CD14-positive monocyte (primary cell): ENCODE results near the gene TTPAL. TPM values are rescaled to one million over a fixed set of nuclear protein-coding genes. Genes with fewer than 3 reads are reported as not detected.

Source experiments
- DNase-seq, 3 donors: peaks; one replicate each; pipeline ENCODE4 v3.0.0-alpha.2; 2011 to 2022
- H2AFZ ChIP-seq: 2 replicates; pipeline ENCODE4 v1.6.0; 2012; ENCODE audit warnings: mild to moderate bottlenecking, low read depth, low read length, inconsistent platforms; ENCODE audit not compliant: insufficient read depth, poor library complexity, severe bottlenecking
- H3K27ac ChIP-seq, 2 donors: 1 replicate in 1 of 2; 2 replicates in 1 of 2; pipeline ENCODE4 v1.5.1; 2012 to 2013; ENCODE audit warnings: low read length in 2 of 2, control low read depth in 1 of 2, inconsistent platforms in 1 of 2, low read depth in 1 of 2, mild to moderate bottlenecking in 1 of 2
- H3K27me3 ChIP-seq, 2 donors: one replicate each; pipeline versions ENCODE4 v1.6.0 to v1.6.1; 2011 to 2013; ENCODE audit warnings: low read length in 2 of 2; ENCODE audit not compliant: control insufficient read depth in 2 of 2, insufficient read depth in 2 of 2
- H3K36me3 ChIP-seq, 2 donors: replicated peaks in 1 of 2; 1 replicate in 1 of 2; 2 replicates in 1 of 2; pipeline versions ENCODE4 v1.5.1 to v1.6.1; 2012 to 2013; ENCODE audit warnings: low read length in 2 of 2, control low read depth in 1 of 2, inconsistent platforms in 1 of 2, mild to moderate bottlenecking in 1 of 2; ENCODE audit not compliant: insufficient read depth in 2 of 2, control insufficient read depth in 1 of 2
- H3K4me1 ChIP-seq, 2 donors: 1 replicate in 1 of 2; 2 replicates in 1 of 2; pipeline versions ENCODE4 v1.5.1 to v1.6.1; 2012 to 2013; ENCODE audit warnings: low read length in 2 of 2, control low read depth in 1 of 2, inconsistent platforms in 1 of 2, mild to moderate bottlenecking in 1 of 2, moderate library complexity in 1 of 2; ENCODE audit not compliant: insufficient read depth in 2 of 2, control insufficient read depth in 1 of 2
- H3K4me2 ChIP-seq: replicated peaks from 2 replicates; pipeline ENCODE3; 2012; ENCODE audit warnings: low read length, moderate library complexity, mild to moderate bottlenecking; ENCODE audit not compliant: poor library complexity, severe bottlenecking; ENCODE audit errors: extremely low read depth
- H3K4me3 ChIP-seq, 3 experiments: fragments of 200-600 bp in 1 of 3; sonication (generic) in 1 of 3; replicated peaks in 1 of 3; 1 replicate in 2 of 3; 2 replicates in 1 of 3; pipeline ENCODE4 v1.5.1; 2011 to 2013; ENCODE audit warnings: low read length in 3 of 3, mild to moderate bottlenecking in 3 of 3, control low read depth in 2 of 3, low read depth in 2 of 3, inconsistent platforms in 1 of 3, moderate library complexity in 1 of 3
- H3K79me2 ChIP-seq: 2 replicates; pipeline ENCODE4 v1.6.0; 2012; ENCODE audit warnings: mild to moderate bottlenecking, control low read depth, inconsistent platforms, low read length, moderate library complexity; ENCODE audit not compliant: insufficient read depth
- H3K9ac ChIP-seq: 2 replicates; pipeline ENCODE4 v1.6.0; 2017; ENCODE audit warnings: low read length, mild to moderate bottlenecking; ENCODE audit not compliant: insufficient read depth, poor library complexity, severe bottlenecking
- H3K9me3 ChIP-seq, 2 donors: replicated peaks in 1 of 2; 1 replicate in 1 of 2; 2 replicates in 1 of 2; pipeline versions ENCODE4 v1.5.1 to v1.6.1; 2012 to 2013; ENCODE audit warnings: low read length in 2 of 2, control low read depth in 1 of 2; ENCODE audit not compliant: control insufficient read depth in 1 of 2, insufficient read depth in 1 of 2
- H4K20me1 ChIP-seq: 2 replicates; pipeline ENCODE4 v1.6.0; 2012; ENCODE audit warnings: mild to moderate bottlenecking, low read length, control low read depth, moderate library complexity; ENCODE audit not compliant: insufficient read depth
- H3K27ac Mint-ChIP-seq, 7 donors: one replicate each; pipeline ENCODE4 v1.8.0; 2020; ENCODE audit warnings: mild to moderate bottlenecking in 7 of 7, mixed read lengths in 7 of 7, moderate library complexity in 6 of 7, inconsistent platforms in 2 of 7
- H3K27me3 Mint-ChIP-seq, 3 donors: one replicate each; pipeline ENCODE4 v1.8.0; 2021 to 2022; ENCODE audit warnings: low read depth in 3 of 3, mild to moderate bottlenecking in 3 of 3, mixed read lengths in 3 of 3, moderate library complexity in 3 of 3, inconsistent platforms in 1 of 3
- H3K36me3 Mint-ChIP-seq, 2 donors: one replicate each; pipeline ENCODE4 v1.8.0; 2020; ENCODE audit warnings: mixed read lengths in 2 of 2, inconsistent platforms in 1 of 2, mild to moderate bottlenecking in 1 of 2
- H3K4me1 Mint-ChIP-seq: one replicate; pipeline ENCODE4 v1.8.0; 2020; ENCODE audit warnings: mild to moderate bottlenecking, mixed read lengths
- H3K4me3 Mint-ChIP-seq, 2 donors: one replicate each; pipeline ENCODE4 v1.8.0; 2020; ENCODE audit warnings: mild to moderate bottlenecking in 2 of 2, mixed read lengths in 2 of 2, moderate library complexity in 1 of 2
- H3K9me3 Mint-ChIP-seq, 7 donors: one replicate each; pipeline ENCODE4 v1.8.0; 2020 to 2022; ENCODE audit warnings: mixed read lengths in 7 of 7, mild to moderate bottlenecking in 6 of 7, moderate library complexity in 6 of 7, inconsistent platforms in 2 of 7
- CTCF ChIP-seq: fragments of 200-600 bp; IDR thresholded peaks from one replicate; pipeline ENCODE4 v1.8.0; 2022; ENCODE audit warnings: antibody characterized with exemption, mild to moderate bottlenecking
- WGBS: methylation state at CpG from one replicate; pipeline ENCODE4 v1.1.5; 2013; ENCODE audit warnings: missing lambda C conversion rate; ENCODE audit not compliant: insufficient coverage; 5-methylcytosine and 5-hydroxymethylcytosine counted together
- intact Hi-C, 2 donors: fragments of 100-400 bp; cut with micrococcal nuclease; formaldehyde crosslinking; loops; one replicate each; pipeline versions ENCODE4 v1.15.0 to v1.15.1; 2023
- polyA plus RNA-seq, 3 donors: library from polyadenylated mRNA; depleted of rRNA in 1 of 3; unstranded in 2 of 3; stranded (reverse) in 1 of 3; fragments of 300-500 nt in 2 of 3; fragments of >200 nt in 1 of 3; fragmentation: Illumina TruSeq in 2 of 3; gene quantifications; 1 replicate in 2 of 3; 2 replicates in 1 of 3; pipeline ENCODE4 v1.2.3, GENCODE V29; 2012 to 2021

The TTPAL gene
- polyA plus RNA-seq, 3 donors, result 1.5 to 4.9 (median 3.0) TPM

GRCh38 chr20:44432618-44433577 lies 42.8 kb upstream of the TTPAL start:
- Histone ChIP-seq H3K36me3 (no peaks in the 10 kb centered on the region), H3K9ac (no peak overlapping the region), H3K4me2 (no peak overlapping the region), H3K4me1 (no peaks in the 10 kb centered on the region), H3K4me3 (no peak overlapping the region), H3K27ac (no peak overlapping the region), H3K79me2 (no peaks in the 10 kb centered on the region), H4K20me1 (no peaks in the 10 kb centered on the region), H3K9me3 (no peaks in the 10 kb centered on the region), H3K27me3 (no peaks in the 10 kb centered on the region), H2AFZ (no peak overlapping the region)
- no peak for TF ChIP-seq CTCF
- Mint-ChIP-seq H3K9me3 (peaks cover 0 to 1% (median 0%) of the 10 kb centered on the region in 7 donors), H3K4me3 (no peak overlapping the region), H3K27me3 (peaks cover 6 to 17% (median 13%) of the 10 kb centered on the region in 3 donors), H3K4me1 (peaks cover 11% of the 10 kb centered on the region), H3K27ac (no peak overlapping the region), H3K36me3 (no peaks in the 10 kb centered on the region)
- 100% methylated on average over 1 of the region's 8 CpGs for WGBS
- no peak for DNase-seq
- intact Hi-C loops, result no loop called here

GRCh38 chr20:44433751-44434538 lies 41.7 kb upstream of the TTPAL start:
- H3K4me3 Mint-ChIP-seq, result no peak overlapping the region
- peaks cover 0 to 1% (median 0%) of the 10 kb centered on the region in 7 donors for H3K9me3 Mint-ChIP-seq
- no peak overlapping the region for H3K27ac ChIP-seq
- WGBS, result 95% methylated on average over 10 of the region's 24 CpGs
- H3K36me3 ChIP-seq, result no peaks in the 10 kb centered on the region
- no peaks in the 10 kb centered on the region for H3K27me3 ChIP-seq
- no peaks in the 10 kb centered on the region for H3K79me2 ChIP-seq
- intact Hi-C loops, result no loop called here
- H3K27me3 Mint-ChIP-seq, result peaks cover 6 to 18% (median 11%) of the 10 kb centered on the region in 3 donors
- H4K20me1 ChIP-seq, result no peaks in the 10 kb centered on the region
- no peak overlapping the region for H2AFZ ChIP-seq
- no peak overlapping the region for H3K4me3 ChIP-seq
- no peak overlapping the region for H3K4me2 ChIP-seq
- no peak overlapping the region for H3K27ac Mint-ChIP-seq
- TF ChIP-seq CTCF, result no peak
- no peak overlapping the region for H3K9ac ChIP-seq
- H3K4me1 ChIP-seq, result no peaks in the 10 kb centered on the region
- H3K36me3 Mint-ChIP-seq, result no peaks in the 10 kb centered on the region
- DNase-seq, result no peak
- H3K9me3 ChIP-seq, result no peaks in the 10 kb centered on the region
- peaks cover 11% of the 10 kb centered on the region for H3K4me1 Mint-ChIP-seq
